ENCODE results near the gene MXRA8.

GRCh38 chr1:1332031-1332755 is 26.2 kb downstream of the MXRA8 start:
- peak; percentile 27; the same call in 1 of the 2 replicates for TF ChIP-seq POLR2A (conservative IDR thresholded peaks at IDR 0.05)
- no peak for TF ChIP-seq NR3C1 (CRISPR knock-in tag; IDR thresholded peaks at IDR 0.05)
